Loucy (cell line): Measurements from ENCODE around the gene NRG3.

Source experiments
- EZH2phosphoT487 ChIP-seq: fragments of 200-600 bp; IDR thresholded peaks from 2 replicates; pipeline ENCODE4 v1.6.1; 2018; ENCODE audit warnings: antibody characterized with exemption, mild to moderate bottlenecking, moderate library complexity, borderline replicate concordance
- TF ChIP-seq, protein P1 (sequence below): fragments of 200-600 bp; sonication (generic); conservative IDR thresholded peaks from 2 replicates; pipeline ENCODE4 v1.5.1; 2014; ENCODE audit warnings: mild to moderate bottlenecking, antibody characterized with exemption, low read length

DNA sequence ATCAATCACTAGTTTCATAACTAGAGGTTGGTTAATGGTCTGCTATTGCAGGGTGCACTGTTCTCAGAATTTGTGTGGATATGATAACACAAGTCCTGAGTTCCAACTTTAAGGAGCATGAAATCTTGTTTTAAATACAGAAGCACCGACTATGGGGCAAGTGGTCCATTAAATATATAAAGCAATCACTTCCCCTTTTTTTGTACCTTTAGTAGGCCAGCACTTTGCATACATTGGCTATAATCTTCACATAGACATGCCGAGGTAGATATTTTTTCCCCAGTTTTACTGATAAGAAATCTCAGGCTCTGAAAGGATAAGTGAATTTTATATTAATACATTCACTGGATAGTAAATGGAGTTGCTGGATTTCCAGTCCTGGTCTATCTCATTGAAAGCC is 286.3 kb downstream of the NRG3 start:
- TF ChIP-seq, protein P1, sequence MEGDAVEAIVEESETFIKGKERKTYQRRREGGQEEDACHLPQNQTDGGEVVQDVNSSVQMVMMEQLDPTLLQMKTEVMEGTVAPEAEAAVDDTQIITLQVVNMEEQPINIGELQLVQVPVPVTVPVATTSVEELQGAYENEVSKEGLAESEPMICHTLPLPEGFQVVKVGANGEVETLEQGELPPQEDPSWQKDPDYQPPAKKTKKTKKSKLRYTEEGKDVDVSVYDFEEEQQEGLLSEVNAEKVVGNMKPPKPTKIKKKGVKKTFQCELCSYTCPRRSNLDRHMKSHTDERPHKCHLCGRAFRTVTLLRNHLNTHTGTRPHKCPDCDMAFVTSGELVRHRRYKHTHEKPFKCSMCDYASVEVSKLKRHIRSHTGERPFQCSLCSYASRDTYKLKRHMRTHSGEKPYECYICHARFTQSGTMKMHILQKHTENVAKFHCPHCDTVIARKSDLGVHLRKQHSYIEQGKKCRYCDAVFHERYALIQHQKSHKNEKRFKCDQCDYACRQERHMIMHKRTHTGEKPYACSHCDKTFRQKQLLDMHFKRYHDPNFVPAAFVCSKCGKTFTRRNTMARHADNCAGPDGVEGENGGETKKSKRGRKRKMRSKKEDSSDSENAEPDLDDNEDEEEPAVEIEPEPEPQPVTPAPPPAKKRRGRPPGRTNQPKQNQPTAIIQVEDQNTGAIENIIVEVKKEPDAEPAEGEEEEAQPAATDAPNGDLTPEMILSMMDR, result no peak
- TF ChIP-seq EZH2phosphoT487, result no peak
